Right hindlimb (tissue), 1 donor: Measurements from ENCODE around the gene AGK.
"Not testable (repeated sequence)": the region's sequence is repeated elsewhere in the genome, so short reads cannot be mapped to it uniquely, and the experiment has no call there.

Experiments used
- DNase-seq: peaks from one replicate; pipeline ENCODE4 v3.0.0-alpha.2; 2018

The AGK gene

DNA sequence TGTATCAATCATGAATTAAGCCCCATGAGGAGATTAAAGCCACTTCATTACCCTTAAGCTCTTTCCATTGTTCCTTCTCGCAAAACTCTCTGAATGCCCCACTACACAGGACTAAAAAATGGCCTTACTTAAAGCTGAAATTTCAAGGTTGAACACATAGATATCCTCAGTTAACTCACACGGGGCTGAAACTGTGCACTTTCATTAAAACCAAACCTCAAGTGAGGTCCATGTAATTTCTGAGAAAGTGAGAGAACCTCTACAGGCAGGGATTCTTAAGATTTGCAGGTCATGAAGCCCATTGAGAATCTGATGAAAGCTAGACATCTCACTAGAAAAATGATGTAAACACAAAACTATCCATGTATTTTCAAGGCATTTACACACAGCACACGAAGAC lies 134.9 kb downstream of the AGK start:
- DNase-seq: no peak

DNA sequence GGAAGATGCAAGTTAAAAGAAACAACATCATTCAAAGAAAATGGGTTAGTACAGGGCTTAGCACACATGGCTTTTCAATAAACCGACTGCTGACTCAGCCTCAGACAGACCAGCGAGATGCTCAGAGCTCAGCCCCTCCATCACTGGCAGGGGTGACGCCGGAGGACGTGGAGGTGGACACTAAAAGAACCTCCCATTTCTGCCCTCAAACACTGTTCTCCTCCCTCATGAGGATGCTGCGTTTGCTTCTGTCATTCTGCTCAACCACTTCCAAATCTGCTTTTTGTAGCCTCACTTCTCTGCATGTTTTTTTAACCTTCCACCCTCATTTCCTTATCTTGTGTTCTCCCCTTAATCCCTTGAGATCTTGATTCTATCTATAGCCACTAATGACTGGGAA lies 135.5 kb downstream of the AGK start:
- DNase-seq: no peak

DNA sequence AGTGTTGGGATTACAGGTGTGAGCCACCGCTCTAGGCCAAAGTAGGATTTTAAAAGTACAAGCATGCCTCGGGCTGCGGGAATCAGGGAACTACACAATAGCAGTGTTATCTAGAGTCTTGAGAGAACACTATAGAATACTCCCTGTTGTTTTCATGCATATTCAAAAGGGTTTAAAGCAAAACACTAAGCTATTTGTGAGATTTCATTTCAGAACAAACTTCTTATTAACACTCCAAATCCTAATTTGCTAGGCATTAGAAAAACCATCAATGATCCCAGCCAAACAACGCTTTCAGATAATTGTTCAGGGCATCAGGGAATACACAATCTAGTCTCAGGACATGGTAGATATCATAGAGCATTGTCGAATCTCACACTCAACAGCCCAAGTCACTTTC lies 136.8 kb downstream of the AGK start:
- no peak for DNase-seq

DNA sequence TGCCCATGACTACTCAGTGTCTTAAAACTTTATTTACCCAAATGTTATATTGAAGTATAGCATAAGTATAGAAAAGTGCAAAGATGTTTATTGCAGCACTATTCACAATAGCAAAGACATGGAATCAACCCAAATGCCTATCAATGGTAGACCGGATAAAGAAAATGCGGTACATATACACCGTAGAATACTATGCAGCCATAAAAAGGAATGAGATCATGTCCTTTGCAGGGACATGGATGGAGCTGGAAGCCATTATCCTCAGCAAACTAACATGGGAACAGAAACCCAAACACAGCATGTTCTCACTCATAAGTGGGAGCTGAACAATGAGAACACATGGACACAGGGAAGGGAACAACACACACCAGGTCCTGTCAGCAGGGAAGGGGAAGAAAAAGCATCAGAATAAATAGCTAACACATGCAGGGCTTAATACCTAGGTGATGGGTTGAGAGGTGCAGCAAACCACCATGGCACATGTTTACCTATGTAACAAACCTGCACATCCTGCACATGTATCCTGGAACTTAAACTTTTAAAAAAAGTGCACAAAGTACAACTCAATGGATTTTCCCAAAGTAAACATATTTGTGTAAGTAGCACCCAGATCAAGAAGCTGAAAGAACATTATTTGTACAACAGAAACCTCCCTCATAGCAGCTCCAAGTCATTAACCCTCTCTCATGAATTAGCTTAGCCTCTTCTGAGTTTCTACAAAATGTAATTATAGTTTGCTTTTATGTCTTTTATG lies 138.0 kb downstream of the AGK start:
- DNase-seq: not testable (repeated sequence)

DNA sequence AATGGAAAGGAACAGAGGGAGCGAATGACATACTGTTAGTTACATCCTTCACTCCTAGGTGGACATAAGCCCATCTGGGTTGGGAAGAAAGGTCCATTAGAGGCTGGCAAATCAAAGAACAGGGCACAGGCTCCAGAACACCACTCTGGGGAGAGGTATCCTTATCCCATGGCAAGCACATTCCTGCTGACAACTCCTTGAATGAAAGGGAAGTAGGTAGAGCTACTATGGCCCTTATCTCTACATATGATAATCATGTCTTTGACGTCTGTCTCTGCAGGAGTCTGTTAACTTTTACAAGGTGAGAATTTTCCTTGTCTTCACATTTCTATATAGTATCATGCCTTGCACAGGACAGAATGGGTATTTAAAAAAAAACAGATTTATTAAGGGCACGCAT lies 140.3 kb downstream of the AGK start:
- no peak for DNase-seq

DNA sequence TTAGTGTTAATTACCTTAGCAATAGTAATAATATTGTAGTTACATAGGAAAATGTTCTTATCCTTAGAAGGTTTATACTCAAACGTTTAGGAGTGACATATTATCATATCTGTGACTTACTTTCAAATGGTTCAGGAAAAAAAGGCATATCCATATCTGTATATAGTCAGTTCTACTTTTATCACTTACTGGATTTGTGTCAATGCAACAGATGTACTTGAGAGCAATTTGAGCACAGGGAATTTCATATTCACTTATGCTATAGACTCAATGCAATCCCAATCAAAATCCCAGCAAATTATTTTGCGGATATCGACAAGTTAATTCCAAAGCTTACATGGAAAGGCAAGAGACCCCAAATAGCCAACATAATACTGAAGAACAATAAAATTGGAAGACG lies 140.8 kb downstream of the AGK start:
- no peak for DNase-seq

DNA sequence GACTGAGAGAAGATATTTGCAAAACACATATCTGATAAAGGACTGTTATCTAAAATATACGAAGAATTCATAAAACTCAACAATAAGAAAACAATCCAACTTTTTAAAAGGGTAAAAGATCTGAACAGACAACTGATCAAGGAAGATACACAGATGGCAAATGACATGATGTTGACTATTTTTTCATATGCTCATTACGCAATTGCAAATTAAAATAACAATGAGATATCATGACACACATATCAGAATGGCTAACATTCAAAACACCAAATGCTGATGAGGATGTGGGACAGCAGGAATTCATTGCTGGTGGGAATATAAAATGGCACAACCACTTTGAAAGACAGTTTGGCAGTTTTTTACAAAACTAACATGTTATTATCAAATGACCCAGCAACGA lies 141.9 kb downstream of the AGK start:
- DNase-seq: no peak

DNA sequence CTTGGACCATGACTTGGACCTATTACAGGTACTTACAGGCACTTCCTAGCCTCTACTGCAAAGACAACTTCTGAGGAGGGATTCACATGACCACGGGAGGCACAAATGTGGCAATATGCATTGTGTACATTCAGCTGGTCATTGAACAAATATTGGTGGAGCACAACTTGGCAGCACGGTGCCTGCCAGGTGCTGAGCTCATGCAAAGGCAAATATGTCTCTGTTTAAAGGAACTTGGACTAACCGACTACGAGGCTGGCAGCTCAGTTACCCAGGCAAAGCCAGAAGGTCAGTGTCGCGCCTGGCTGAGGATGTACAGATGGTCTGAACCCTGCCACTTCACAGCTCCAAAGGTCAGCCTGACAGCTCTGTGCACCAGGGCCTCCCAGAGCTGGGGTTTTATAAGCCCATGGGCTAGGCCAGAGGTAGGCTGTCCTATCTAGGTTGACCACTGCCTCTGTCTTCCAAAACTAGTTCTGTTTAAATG lies 144.6 kb downstream of the AGK start:
- DNase-seq: no peak

DNA sequence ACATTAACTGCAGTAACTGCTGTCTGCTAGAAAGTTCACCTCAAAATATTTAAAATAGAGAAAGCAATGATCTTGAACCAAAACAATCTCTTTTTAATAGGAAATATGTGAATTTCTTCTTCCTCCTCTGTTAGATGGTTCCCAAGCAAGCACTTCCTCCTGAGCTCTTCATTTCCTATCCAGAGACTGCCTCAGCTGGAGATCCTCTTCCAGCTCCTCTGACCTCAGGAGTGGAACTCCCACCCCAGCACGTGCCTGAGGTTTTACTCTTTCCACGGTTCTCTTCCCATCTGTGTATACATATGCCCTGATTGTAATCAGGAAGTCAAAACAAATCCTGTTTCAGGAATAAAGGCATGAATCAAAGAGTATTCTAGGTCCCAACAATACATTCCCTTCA lies 145.1 kb downstream of the AGK start:
- DNase-seq: no peak

DNA sequence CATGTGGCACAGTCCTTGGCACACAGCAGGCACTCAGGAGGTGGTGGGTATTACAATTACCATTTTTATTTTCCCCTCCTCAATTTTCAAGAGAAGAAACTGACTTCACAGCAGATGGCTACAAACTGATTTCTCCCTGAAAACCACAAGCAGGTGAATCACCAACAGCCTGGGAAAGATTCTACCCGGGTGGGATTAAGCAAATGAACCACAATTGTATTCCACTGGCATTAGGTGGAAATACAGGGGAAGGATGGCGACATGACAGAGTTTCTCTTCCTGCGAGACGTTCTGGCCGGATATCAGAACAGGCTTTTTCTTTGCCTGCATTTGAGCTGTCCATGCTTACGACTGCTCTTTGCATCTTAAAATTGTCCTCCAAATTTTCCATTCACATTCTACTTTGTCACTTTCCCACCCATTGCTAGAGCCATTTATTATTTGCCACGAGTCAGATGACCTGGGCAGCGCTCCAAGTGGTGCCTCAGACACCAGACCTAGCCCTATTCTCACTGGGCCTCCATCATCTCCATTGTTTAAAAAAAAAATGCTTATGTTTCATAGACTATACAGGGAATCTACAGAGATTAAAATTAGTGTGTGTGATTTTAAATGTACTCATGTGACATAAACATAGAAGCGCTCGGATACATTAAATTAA lies 146.1 kb downstream of the AGK start:
- no peak for DNase-seq

DNA sequence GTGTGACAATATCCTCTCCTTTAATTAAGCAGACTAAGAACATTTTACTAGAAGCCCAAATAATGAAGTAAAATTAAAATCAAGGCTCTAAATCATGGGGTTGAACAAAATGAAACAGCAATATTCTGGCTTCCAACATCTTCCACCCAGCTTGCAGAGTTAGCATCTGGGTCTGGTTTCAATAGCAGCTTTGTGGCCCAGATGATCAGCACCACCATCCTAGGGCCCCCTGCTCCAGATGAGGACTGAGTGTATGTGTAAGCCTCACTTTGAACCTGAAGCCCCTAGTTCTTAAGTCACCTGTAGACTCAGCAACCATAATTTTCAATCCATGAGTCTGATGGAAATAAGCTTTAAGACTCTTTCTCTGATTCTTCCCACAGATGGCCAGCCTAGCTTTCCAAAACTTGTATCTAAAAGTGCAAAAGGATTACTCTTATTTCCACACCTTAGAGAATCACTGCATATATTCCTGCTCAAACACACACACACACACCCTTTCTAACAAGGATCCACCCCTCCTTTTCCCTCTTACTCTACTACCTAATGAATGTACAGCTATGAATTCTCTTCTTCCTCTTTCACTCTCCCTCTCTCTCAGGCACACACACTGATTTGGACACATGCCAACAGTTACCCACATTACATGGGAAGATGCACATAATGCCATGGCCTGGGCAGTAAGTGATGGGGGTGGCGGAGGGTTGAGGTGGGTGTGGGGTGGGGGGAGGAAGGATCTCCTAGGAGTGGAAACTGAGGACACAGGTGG lies 147.2 kb downstream of the AGK start:
- no peak for DNase-seq

DNA sequence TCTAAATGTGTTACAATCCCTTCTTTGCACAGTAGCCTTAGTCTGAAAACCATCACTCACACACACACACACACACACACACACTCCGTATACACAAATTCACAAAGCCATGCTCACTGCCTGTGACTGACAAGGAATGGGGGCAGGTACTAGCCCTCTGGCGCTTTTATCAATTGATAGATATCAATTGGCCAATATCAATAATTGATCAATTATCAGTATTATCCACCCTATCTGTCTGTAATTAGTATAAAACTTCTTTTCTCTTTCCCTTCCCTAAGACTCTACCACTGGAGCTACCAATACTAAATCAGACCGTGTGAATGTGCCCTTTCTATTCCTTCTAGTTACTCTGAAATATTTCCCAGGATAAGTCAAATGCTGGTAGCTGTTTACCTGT lies 148.7 kb downstream of the AGK start:
- DNase-seq: no peak

DNA sequence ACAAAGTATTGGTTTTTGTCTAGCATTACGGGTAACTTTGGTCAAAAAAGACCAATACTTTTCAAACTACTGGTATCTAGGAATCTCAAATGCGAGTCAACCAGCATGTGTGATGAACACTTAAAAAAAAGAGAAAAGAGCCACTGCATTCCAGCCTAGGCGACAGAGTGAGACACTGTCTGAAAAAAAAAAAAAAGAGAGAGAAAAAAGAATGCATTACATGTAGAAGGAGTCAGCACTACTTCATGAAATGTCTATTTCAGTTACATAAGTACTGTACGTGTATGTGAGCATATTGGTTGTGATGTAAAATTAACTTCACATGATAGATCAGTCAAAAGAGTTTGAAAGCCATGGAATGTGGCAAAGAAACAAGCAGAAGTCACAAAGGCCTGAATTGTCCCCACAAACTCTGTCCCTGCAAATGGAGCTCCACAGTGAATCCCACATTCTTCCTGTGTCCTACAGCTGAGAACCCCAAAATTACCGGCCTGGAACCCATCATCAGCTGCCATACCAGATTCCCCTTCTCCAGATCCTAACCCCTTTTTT lies 149.2 kb downstream of the AGK start:
- no peak for DNase-seq

DNA sequence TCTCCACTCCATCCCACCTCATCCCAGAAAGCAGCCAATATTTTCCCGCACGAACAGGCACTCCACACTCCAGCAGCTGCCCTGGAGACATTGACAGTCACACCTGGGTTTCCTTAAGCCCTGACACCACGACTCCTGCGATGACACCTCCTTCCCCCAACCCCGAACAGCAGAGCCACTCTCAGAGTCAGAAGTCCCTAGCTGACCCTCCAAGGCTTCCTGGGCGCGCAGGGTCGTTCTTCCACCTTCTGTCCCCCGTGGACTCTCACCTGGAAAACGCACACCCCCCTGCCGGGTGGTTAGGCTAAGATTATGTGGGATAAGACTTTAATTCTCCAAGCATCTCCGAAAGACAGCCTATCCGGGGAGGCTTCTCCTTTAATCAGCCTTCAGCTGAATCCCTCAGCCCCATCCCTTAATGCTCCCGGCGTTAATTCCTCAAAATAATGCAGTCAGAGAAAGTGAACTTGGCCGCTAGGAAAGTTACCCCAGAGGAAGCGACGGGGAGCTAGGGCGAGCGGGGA lies 149.7 kb downstream of the AGK start:
- no peak for DNase-seq

DNA sequence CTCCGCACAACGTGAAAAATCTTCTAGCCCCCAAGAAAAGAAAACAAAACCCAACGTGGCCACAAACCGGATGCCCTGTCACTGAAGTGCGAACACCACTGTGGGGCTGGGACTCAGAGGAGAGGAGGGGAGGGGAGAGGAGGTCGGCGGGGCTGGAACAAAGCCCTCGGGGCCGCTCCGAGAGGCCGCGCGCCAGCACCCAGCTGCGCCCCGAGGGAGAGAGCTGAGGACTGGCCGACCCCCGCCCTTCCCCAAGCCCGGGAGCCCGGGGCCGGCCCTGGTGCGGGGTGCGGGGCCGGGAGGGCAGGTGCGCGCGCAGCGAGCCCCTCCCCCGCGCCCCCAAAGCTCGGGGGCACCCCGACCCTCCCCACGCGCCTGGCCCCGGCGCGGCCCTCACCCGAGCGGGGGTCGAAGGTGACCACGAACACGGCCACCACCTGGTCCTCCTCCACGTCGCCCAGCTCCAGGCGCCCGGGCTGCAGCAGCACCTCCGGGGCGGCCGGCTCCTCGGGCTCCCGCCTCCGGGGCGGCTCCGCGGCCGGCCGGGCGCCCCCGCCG lies 150.4 kb downstream of the AGK start:
- peak; percentile 41 for DNase-seq

DNA sequence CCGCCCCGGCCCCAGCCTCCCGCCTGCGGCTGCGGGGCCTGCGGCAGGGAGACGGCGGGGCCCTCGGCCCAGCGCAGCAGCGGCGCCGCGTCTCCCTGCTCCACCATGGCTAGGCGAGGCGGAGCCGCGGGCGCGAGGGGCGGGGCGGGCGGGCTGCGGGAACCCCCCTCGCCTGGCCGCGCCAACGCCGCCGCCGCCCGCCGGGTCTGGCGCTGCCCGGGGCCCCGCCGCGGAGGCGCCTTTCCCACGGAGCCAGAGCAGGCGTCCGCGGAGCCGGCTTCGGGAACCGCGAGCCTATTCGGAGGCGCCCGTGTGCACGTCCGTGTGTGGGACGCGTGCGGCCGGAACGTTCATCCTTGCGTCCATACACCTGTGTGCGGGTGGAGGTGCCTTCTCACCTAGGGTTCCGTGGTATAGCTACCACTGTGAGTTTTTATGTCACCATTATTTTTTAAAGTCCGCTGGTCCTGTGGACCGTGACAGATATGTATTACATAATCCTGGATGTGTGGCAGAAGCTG lies 150.9 kb downstream of the AGK start, which contains the start of gene DENND11:
TSS of gene DENND11 (minus strand) at position 120 of the 521 bp plus-strand sequence. CDS start at position 107, 13 bp downstream.
- DNase-seq: peak; percentile 57

DNA sequence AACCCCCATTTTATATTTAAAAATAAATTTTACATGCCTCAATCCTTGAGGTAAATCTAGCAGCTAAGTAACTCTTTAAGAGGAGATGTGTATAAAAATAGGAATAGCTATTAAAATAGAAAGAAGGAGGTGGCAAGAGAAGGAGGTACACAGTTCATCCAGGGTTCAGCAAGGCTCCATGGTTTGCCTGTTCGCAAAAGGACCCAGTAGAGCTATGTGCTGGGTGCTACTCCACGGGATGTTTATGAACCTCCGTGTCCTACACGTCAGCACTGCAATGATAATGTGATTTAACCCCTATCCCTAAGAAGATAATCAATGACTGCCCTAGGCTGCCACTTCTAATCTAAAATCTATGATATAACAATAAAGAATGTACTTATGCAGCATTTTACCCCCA lies 151.7 kb downstream of the AGK start:
- DNase-seq: no peak

DNA sequence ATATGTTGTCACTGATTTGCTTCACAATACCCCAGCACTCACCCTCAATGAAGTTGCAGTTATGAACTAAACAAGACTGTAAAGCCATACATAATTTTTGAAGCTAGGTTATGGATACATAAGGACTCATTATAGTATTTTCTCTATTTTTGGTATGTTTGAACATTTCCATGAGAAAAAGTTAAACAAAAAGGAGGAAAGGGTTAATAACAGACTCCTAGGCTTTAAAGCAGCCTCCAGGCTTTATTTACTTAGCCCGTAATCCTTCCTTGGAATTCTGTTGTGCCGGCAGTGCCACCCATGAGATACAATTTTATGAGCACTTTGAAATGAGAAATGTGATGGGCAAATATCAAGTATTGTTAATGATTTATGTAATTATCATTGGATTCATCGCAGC lies 152.9 kb downstream of the AGK start:
- DNase-seq: no peak

DNA sequence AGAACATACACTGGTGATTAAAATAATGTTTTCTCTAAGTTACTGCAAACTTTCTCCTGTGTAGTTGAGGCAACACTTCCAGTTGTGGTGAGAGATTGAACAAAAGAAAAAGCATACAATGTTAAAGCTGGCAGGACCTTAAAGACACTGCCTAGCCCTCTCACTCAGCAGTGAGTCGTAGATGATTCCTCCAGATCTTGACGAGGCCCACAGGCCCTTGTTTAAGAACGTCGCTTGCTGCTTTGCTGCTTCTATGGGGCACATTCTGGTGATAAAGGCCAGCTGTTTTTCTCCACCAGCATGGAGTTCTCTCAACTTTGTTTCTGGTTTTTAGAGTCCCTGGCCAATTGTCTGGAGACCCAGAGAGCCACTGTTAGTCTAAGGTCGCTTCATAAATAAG lies 153.5 kb downstream of the AGK start:
- no peak for DNase-seq
